CD14-positive monocyte (primary cell): Measurements from ENCODE around the gene S100A5. TPM values are rescaled to one million over a fixed set of nuclear protein-coding genes. Genes with fewer than 3 reads are reported as not detected.
A peak's percentile ranks its signal among the peaks of the same experiment; 100 is the strongest.

ENCODE experiments used
- DNase-seq, 3 donors: peaks; one replicate each; pipeline ENCODE4 v3.0.0-alpha.2; 2011 to 2022
- H2AFZ ChIP-seq: 2 replicates; pipeline ENCODE4 v1.6.0; 2012; ENCODE audit warnings: mild to moderate bottlenecking, low read depth, low read length, inconsistent platforms; ENCODE audit not compliant: insufficient read depth, poor library complexity, severe bottlenecking
- H3K27ac ChIP-seq, 2 donors: 1 replicate in 1 of 2; 2 replicates in 1 of 2; pipeline ENCODE4 v1.5.1; 2012 to 2013; ENCODE audit warnings: low read length in 2 of 2, control low read depth in 1 of 2, inconsistent platforms in 1 of 2, low read depth in 1 of 2, mild to moderate bottlenecking in 1 of 2
- H3K27me3 ChIP-seq, 2 donors: one replicate each; pipeline versions ENCODE4 v1.6.0 to v1.6.1; 2011 to 2013; ENCODE audit warnings: low read length in 2 of 2; ENCODE audit not compliant: control insufficient read depth in 2 of 2, insufficient read depth in 2 of 2
- H3K36me3 ChIP-seq, 2 donors: replicated peaks in 1 of 2; 1 replicate in 1 of 2; 2 replicates in 1 of 2; pipeline versions ENCODE4 v1.5.1 to v1.6.1; 2012 to 2013; ENCODE audit warnings: low read length in 2 of 2, control low read depth in 1 of 2, inconsistent platforms in 1 of 2, mild to moderate bottlenecking in 1 of 2; ENCODE audit not compliant: insufficient read depth in 2 of 2, control insufficient read depth in 1 of 2
- H3K4me1 ChIP-seq, 2 donors: 1 replicate in 1 of 2; 2 replicates in 1 of 2; pipeline versions ENCODE4 v1.5.1 to v1.6.1; 2012 to 2013; ENCODE audit warnings: low read length in 2 of 2, control low read depth in 1 of 2, inconsistent platforms in 1 of 2, mild to moderate bottlenecking in 1 of 2, moderate library complexity in 1 of 2; ENCODE audit not compliant: insufficient read depth in 2 of 2, control insufficient read depth in 1 of 2
- H3K4me2 ChIP-seq: replicated peaks from 2 replicates; pipeline ENCODE3; 2012; ENCODE audit warnings: low read length, moderate library complexity, mild to moderate bottlenecking; ENCODE audit not compliant: poor library complexity, severe bottlenecking; ENCODE audit errors: extremely low read depth
- H3K4me3 ChIP-seq, 3 experiments: fragments of 200-600 bp in 1 of 3; sonication (generic) in 1 of 3; replicated peaks in 1 of 3; 1 replicate in 2 of 3; 2 replicates in 1 of 3; pipeline ENCODE4 v1.5.1; 2011 to 2013; ENCODE audit warnings: low read length in 3 of 3, mild to moderate bottlenecking in 3 of 3, control low read depth in 2 of 3, low read depth in 2 of 3, inconsistent platforms in 1 of 3, moderate library complexity in 1 of 3
- H3K79me2 ChIP-seq: 2 replicates; pipeline ENCODE4 v1.6.0; 2012; ENCODE audit warnings: mild to moderate bottlenecking, control low read depth, inconsistent platforms, low read length, moderate library complexity; ENCODE audit not compliant: insufficient read depth
- H3K9ac ChIP-seq: 2 replicates; pipeline ENCODE4 v1.6.0; 2017; ENCODE audit warnings: low read length, mild to moderate bottlenecking; ENCODE audit not compliant: insufficient read depth, poor library complexity, severe bottlenecking
- H3K9me3 ChIP-seq, 2 donors: replicated peaks in 1 of 2; 1 replicate in 1 of 2; 2 replicates in 1 of 2; pipeline versions ENCODE4 v1.5.1 to v1.6.1; 2012 to 2013; ENCODE audit warnings: low read length in 2 of 2, control low read depth in 1 of 2; ENCODE audit not compliant: control insufficient read depth in 1 of 2, insufficient read depth in 1 of 2
- H4K20me1 ChIP-seq: 2 replicates; pipeline ENCODE4 v1.6.0; 2012; ENCODE audit warnings: mild to moderate bottlenecking, low read length, control low read depth, moderate library complexity; ENCODE audit not compliant: insufficient read depth
- H3K27ac Mint-ChIP-seq, 7 donors: one replicate each; pipeline ENCODE4 v1.8.0; 2020; ENCODE audit warnings: mild to moderate bottlenecking in 7 of 7, mixed read lengths in 7 of 7, moderate library complexity in 6 of 7, inconsistent platforms in 2 of 7
- H3K27me3 Mint-ChIP-seq, 3 donors: one replicate each; pipeline ENCODE4 v1.8.0; 2021 to 2022; ENCODE audit warnings: low read depth in 3 of 3, mild to moderate bottlenecking in 3 of 3, mixed read lengths in 3 of 3, moderate library complexity in 3 of 3, inconsistent platforms in 1 of 3
- H3K36me3 Mint-ChIP-seq, 2 donors: one replicate each; pipeline ENCODE4 v1.8.0; 2020; ENCODE audit warnings: mixed read lengths in 2 of 2, inconsistent platforms in 1 of 2, mild to moderate bottlenecking in 1 of 2
- H3K4me1 Mint-ChIP-seq: one replicate; pipeline ENCODE4 v1.8.0; 2020; ENCODE audit warnings: mild to moderate bottlenecking, mixed read lengths
- H3K4me3 Mint-ChIP-seq, 2 donors: one replicate each; pipeline ENCODE4 v1.8.0; 2020; ENCODE audit warnings: mild to moderate bottlenecking in 2 of 2, mixed read lengths in 2 of 2, moderate library complexity in 1 of 2
- H3K9me3 Mint-ChIP-seq, 7 donors: one replicate each; pipeline ENCODE4 v1.8.0; 2020 to 2022; ENCODE audit warnings: mixed read lengths in 7 of 7, mild to moderate bottlenecking in 6 of 7, moderate library complexity in 6 of 7, inconsistent platforms in 2 of 7
- WGBS: methylation state at CpG from one replicate; pipeline ENCODE4 v1.1.5; 2013; ENCODE audit warnings: missing lambda C conversion rate; ENCODE audit not compliant: insufficient coverage; 5-methylcytosine and 5-hydroxymethylcytosine counted together
- intact Hi-C, 2 donors: fragments of 100-400 bp; cut with micrococcal nuclease; formaldehyde crosslinking; loops; one replicate each; pipeline versions ENCODE4 v1.15.0 to v1.15.1; 2023
- polyA plus RNA-seq, 3 donors: library from polyadenylated mRNA; depleted of rRNA in 1 of 3; unstranded in 2 of 3; stranded (reverse) in 1 of 3; fragments of 300-500 nt in 2 of 3; fragments of >200 nt in 1 of 3; fragmentation: Illumina TruSeq in 2 of 3; gene quantifications; 1 replicate in 2 of 3; 2 replicates in 1 of 3; pipeline ENCODE4 v1.2.3, GENCODE V29; 2012 to 2021
- TF ChIP-seq, protein P1 (sequence below): fragments of 200-600 bp; IDR thresholded peaks from one replicate; pipeline ENCODE4 v1.8.0; 2022; ENCODE audit warnings: antibody characterized with exemption, mild to moderate bottlenecking

Gene S100A5
- polyA plus RNA-seq, 3 donors: 1.4 to 2.1 TPM; not detected in 1

DNA sequence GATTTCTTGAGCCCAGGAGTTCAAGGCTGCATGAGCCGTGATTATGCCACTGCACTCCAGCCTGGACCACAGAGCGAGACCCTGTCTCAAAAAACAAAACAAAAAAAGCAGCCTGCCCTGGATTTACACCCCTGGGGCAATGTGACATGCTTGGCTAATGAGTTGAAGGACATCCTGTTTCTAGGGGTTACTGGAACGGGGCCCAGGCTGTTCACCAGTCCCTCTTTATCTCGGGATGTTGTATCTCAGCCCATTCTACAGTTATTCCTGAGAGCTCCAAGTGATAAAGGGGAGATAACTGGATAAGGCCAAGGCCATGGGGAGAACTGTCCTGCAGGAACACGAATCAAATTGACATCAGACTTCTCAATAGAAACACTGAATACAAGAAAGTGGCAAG, 46.6 kb upstream of the S100A5 start:
- Histone ChIP-seq H3K4me1 (no peaks in the 10 kb centered on the region), H4K20me1 (no peaks in the 10 kb centered on the region), H3K9ac (no peak overlapping the region), H3K79me2 (no peaks in the 10 kb centered on the region), H3K4me3 (no peak overlapping the region), H2AFZ (no peak overlapping the region), H3K36me3 (no peaks in the 10 kb centered on the region), H3K27ac (no peak overlapping the region), H3K9me3 (no peaks in the 10 kb centered on the region), H3K27me3 (no peaks in the 10 kb centered on the region), H3K4me2 (no peak overlapping the region)
- TF ChIP-seq, protein P1, sequence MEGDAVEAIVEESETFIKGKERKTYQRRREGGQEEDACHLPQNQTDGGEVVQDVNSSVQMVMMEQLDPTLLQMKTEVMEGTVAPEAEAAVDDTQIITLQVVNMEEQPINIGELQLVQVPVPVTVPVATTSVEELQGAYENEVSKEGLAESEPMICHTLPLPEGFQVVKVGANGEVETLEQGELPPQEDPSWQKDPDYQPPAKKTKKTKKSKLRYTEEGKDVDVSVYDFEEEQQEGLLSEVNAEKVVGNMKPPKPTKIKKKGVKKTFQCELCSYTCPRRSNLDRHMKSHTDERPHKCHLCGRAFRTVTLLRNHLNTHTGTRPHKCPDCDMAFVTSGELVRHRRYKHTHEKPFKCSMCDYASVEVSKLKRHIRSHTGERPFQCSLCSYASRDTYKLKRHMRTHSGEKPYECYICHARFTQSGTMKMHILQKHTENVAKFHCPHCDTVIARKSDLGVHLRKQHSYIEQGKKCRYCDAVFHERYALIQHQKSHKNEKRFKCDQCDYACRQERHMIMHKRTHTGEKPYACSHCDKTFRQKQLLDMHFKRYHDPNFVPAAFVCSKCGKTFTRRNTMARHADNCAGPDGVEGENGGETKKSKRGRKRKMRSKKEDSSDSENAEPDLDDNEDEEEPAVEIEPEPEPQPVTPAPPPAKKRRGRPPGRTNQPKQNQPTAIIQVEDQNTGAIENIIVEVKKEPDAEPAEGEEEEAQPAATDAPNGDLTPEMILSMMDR: no peak
- H3K36me3 Mint-ChIP-seq: no peaks in the 10 kb centered on the region
- peaks cover 4 to 11% (median 4%) of the 10 kb centered on the region in 3 donors for H3K27me3 Mint-ChIP-seq
- H3K27ac Mint-ChIP-seq: no peak overlapping the region
- WGBS: no CpG with 5 or more reads among the region's 5 CpGs
- peaks cover 4% of the 10 kb centered on the region for H3K4me1 Mint-ChIP-seq
- H3K9me3 Mint-ChIP-seq: peaks cover 0 to 3% (median 0%) of the 10 kb centered on the region in 7 donors
- intact Hi-C loops: no loop called here
- no peak for DNase-seq
- no peak overlapping the region for H3K4me3 Mint-ChIP-seq

- H3K4me1 Mint-ChIP-seq: peaks cover 4% of the 10 kb centered on the region
- 40% methylated on average over 1 of the region's 1 CpG for WGBS
These were observed 45.6 kb upstream of the S100A5 start for GRCh38 chr1:153586347-153586746.

More at GRCh38 chr1:153586347-153586746, 45.6 kb upstream of the S100A5 start:
- TF ChIP-seq, protein P1: no peak
- Histone ChIP-seq H3K9ac (no peak overlapping the region), H3K79me2 (no peaks in the 10 kb centered on the region), H3K4me3 (no peak overlapping the region), H3K27ac (no peak overlapping the region), H3K9me3 (no peaks in the 10 kb centered on the region), H4K20me1 (no peaks in the 10 kb centered on the region), H3K4me1 (no peaks in the 10 kb centered on the region), H3K27me3 (no peaks in the 10 kb centered on the region), H2AFZ (no peak overlapping the region), H3K4me2 (no peak overlapping the region), H3K36me3 (no peaks in the 10 kb centered on the region)
- peaks cover 4 to 11% (median 4%) of the 10 kb centered on the region in 3 donors for H3K27me3 Mint-ChIP-seq
- no peak overlapping the region for H3K4me3 Mint-ChIP-seq
- peaks cover 0 to 3% (median 0%) of the 10 kb centered on the region in 7 donors for H3K9me3 Mint-ChIP-seq
- no peaks in the 10 kb centered on the region for H3K36me3 Mint-ChIP-seq
- no peak for DNase-seq
- peak overlapping the region in 1 of 7 donors; percentile 52 for H3K27ac Mint-ChIP-seq
- intact Hi-C loops: no loop called here
